Neural progenitor cell (in vitro differentiated cells): Measurements from ENCODE around the gene STK32A. TPM values are rescaled to one million over a fixed set of nuclear protein-coding genes. Genes with fewer than 3 reads are reported as not detected.

Source experiments
- DNase-seq: peaks from one replicate; pipeline ENCODE4 v3.0.0-alpha.2; 2016; ENCODE audit warnings: low spot score
- H2AFZ ChIP-seq: fragments of 200-600 bp; sonication (generic); replicated peaks from 2 replicates; pipeline ENCODE4 v1.6.1; 2016; ENCODE audit warnings: antibody characterized with exemption
- H3F3A ChIP-seq: fragments of 200-600 bp; sonication (generic); 2 replicates; pipeline ENCODE4 v1.6.1; 2016; ENCODE audit warnings: antibody characterized with exemption, low read depth
- H3K27ac ChIP-seq: fragments of 200-600 bp; sonication (generic); 2 replicates; pipeline ENCODE4 v1.5.1; 2016; ENCODE audit warnings: mild to moderate bottlenecking
- H3K27me3 ChIP-seq: fragments of 200-600 bp; sonication (generic); 2 replicates; pipeline ENCODE4 v1.6.1; 2016; ENCODE audit warnings: mild to moderate bottlenecking, moderate library complexity
- H3K36me3 ChIP-seq: fragments of 200-600 bp; sonication (generic); 2 replicates; pipeline ENCODE4 v1.5.1; 2016
- H3K4me1 ChIP-seq: fragments of 200-600 bp; sonication (generic); 2 replicates; pipeline ENCODE4 v1.6.1; 2016; ENCODE audit warnings: mixed run types
- H3K4me2 ChIP-seq: fragments of 200-600 bp; sonication (generic); 2 replicates; pipeline ENCODE4 v1.6.1; 2016
- H3K4me3 ChIP-seq: fragments of 200-600 bp; sonication (generic); 2 replicates; pipeline ENCODE4 v1.5.1; 2016
- H3K79me2 ChIP-seq: fragments of 200-600 bp; sonication (generic); 2 replicates; pipeline ENCODE4 v1.6.1; 2016; ENCODE audit warnings: low read depth
- H3K9ac ChIP-seq: fragments of 200-600 bp; sonication (generic); 2 replicates; pipeline ENCODE4 v1.6.1; 2016
- H3K9me3 ChIP-seq: fragments of 200-600 bp; sonication (generic); 2 replicates; pipeline ENCODE4 v1.5.1; 2016; ENCODE audit warnings: low read depth
- H4K20me1 ChIP-seq: fragments of 200-600 bp; sonication (generic); 2 replicates; pipeline ENCODE4 v1.6.1; 2016; ENCODE audit warnings: low read depth
- H3K27ac Mint-ChIP-seq: 3 replicates; pipeline ENCODE4 v1.8.0; 2021; ENCODE audit warnings: mixed read lengths
- H3K27me3 Mint-ChIP-seq: 2 replicates; pipeline ENCODE4 v1.8.0; 2022; ENCODE audit warnings: low read depth, mild to moderate bottlenecking, inconsistent platforms, moderate library complexity, mixed read lengths; ENCODE audit not compliant: insufficient read depth
- H3K36me3 Mint-ChIP-seq: 3 replicates; pipeline ENCODE4 v1.8.0; 2021; ENCODE audit warnings: mixed read lengths
- H3K4me1 Mint-ChIP-seq: 3 replicates; pipeline ENCODE4 v1.8.0; 2021; ENCODE audit warnings: mixed read lengths
- H3K4me3 Mint-ChIP-seq: 3 replicates; pipeline ENCODE4 v1.8.0; 2021; ENCODE audit warnings: mild to moderate bottlenecking, moderate library complexity, mixed read lengths
- H3K9me3 Mint-ChIP-seq: 3 replicates; pipeline ENCODE4 v1.8.0; 2020; ENCODE audit warnings: mixed read lengths
- EZH2 ChIP-seq: fragments of 200-600 bp; sonication (generic); IDR thresholded peaks from 2 replicates; pipeline ENCODE4 v1.6.1; 2017; ENCODE audit warnings: antibody characterized with exemption, mild to moderate bottlenecking, moderate library complexity
- EZH2phosphoT487 ChIP-seq: fragments of 200-600 bp; sonication (generic); IDR thresholded peaks from 2 replicates; pipeline ENCODE4 v1.6.1; 2017; ENCODE audit warnings: antibody characterized with exemption
- total RNA-seq: library from RNA; depleted of rRNA; stranded (reverse); fragments of >200 nt; gene quantifications from 2 replicates; pipeline ENCODE4 v1.2.3, GENCODE V29; 2015; ENCODE audit warnings: low replicate concordance
- TF ChIP-seq, protein P1 (sequence below): fragments of 200-600 bp; sonication (generic); IDR thresholded peaks from 2 replicates; pipeline ENCODE4 v1.5.1; 2017; ENCODE audit warnings: antibody characterized with exemption, mild to moderate bottlenecking

STK32A gene
- total RNA-seq, 1 donor from 2014 or later = 16.7 TPM

DNA sequence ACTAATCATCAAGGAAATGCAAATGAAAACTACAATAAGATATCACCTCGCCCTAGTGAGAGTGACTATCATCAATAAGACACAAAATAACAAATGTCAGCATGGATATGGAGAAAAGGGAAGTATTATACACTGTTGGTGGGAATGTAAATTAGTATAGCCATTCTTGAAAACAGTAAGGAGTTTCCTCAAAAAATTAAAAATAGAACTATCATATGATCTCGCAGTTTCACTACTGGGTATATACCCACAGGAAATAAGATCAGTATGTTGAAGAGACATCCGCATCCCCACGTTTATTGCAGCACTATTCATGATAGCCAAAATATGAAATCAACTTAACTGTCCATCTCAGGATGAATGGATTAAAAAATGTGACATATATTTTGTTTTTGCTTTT, 31.6 kb upstream of the STK32A start:
- Mint-ChIP-seq H3K27ac (no peak overlapping the region), H3K4me3 (no peak overlapping the region), H3K36me3 (no peaks in the 10 kb centered on the region), H3K9me3 (no peaks in the 10 kb centered on the region), H3K4me1 (peaks cover 2% of the 10 kb centered on the region), H3K27me3 (peaks cover 2% of the 10 kb centered on the region)
- Histone ChIP-seq H4K20me1 (no peaks in the 10 kb centered on the region), H3K9ac (no peak overlapping the region), H3K4me2 (no peak overlapping the region), H3K4me3 (no peak overlapping the region), H3K79me2 (no peaks in the 10 kb centered on the region), H3K4me1 (peaks cover 5% of the 10 kb centered on the region), H3K27me3 (no peaks in the 10 kb centered on the region), H3K36me3 (no peaks in the 10 kb centered on the region), H3K27ac (no peak overlapping the region), H3K9me3 (no peaks in the 10 kb centered on the region), H3F3A (no peaks in the 10 kb centered on the region), H2AFZ (no peak overlapping the region)
- TF ChIP-seq, protein P1, sequence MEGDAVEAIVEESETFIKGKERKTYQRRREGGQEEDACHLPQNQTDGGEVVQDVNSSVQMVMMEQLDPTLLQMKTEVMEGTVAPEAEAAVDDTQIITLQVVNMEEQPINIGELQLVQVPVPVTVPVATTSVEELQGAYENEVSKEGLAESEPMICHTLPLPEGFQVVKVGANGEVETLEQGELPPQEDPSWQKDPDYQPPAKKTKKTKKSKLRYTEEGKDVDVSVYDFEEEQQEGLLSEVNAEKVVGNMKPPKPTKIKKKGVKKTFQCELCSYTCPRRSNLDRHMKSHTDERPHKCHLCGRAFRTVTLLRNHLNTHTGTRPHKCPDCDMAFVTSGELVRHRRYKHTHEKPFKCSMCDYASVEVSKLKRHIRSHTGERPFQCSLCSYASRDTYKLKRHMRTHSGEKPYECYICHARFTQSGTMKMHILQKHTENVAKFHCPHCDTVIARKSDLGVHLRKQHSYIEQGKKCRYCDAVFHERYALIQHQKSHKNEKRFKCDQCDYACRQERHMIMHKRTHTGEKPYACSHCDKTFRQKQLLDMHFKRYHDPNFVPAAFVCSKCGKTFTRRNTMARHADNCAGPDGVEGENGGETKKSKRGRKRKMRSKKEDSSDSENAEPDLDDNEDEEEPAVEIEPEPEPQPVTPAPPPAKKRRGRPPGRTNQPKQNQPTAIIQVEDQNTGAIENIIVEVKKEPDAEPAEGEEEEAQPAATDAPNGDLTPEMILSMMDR = no peak
- TF ChIP-seq EZH2phosphoT487 (no peak), EZH2 (no peak)
- no peak for DNase-seq

DNA sequence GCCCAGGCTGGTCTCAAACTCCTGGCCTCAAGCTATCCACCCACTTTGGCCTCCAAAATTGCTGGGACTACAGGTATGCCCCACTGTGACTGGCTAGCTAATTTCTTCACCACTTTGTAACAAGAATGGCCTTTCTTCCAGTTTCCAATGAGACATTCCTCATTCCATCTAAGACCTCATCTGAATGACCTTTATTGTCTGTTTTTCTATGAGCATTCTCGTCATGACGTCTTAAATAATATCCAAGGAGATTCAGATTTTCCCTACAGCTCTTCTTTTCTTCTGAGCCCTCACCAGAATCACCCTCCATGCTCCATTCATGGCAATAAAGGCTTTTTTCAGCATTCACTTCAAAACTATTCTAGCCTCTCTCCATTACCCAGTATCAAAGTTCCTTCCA, 30.2 kb upstream of the STK32A start:
- no peaks in the 10 kb centered on the region for H3F3A ChIP-seq
- TF ChIP-seq EZH2phosphoT487 (no peak), EZH2 (no peak)
- TF ChIP-seq, protein P1 = no peak
- H2AFZ ChIP-seq = no peak overlapping the region
- no peak overlapping the region for H3K27ac Mint-ChIP-seq
- no peaks in the 10 kb centered on the region for H3K27me3 ChIP-seq
- no peak for DNase-seq
- H3K4me3 Mint-ChIP-seq = no peak overlapping the region
- peaks cover 2% of the 10 kb centered on the region for H3K4me1 Mint-ChIP-seq
- no peak overlapping the region for H3K9ac ChIP-seq
- no peaks in the 10 kb centered on the region for H4K20me1 ChIP-seq
- no peak overlapping the region for H3K4me2 ChIP-seq
- no peaks in the 10 kb centered on the region for H3K9me3 Mint-ChIP-seq
- H3K36me3 Mint-ChIP-seq = no peaks in the 10 kb centered on the region
- no peaks in the 10 kb centered on the region for H3K79me2 ChIP-seq
- H3K4me3 ChIP-seq = no peak overlapping the region
- H3K9me3 ChIP-seq = no peaks in the 10 kb centered on the region
- peaks cover 5% of the 10 kb centered on the region for H3K4me1 ChIP-seq
- no peaks in the 10 kb centered on the region for H3K27me3 Mint-ChIP-seq
- no peaks in the 10 kb centered on the region for H3K36me3 ChIP-seq
- no peak overlapping the region for H3K27ac ChIP-seq

DNA sequence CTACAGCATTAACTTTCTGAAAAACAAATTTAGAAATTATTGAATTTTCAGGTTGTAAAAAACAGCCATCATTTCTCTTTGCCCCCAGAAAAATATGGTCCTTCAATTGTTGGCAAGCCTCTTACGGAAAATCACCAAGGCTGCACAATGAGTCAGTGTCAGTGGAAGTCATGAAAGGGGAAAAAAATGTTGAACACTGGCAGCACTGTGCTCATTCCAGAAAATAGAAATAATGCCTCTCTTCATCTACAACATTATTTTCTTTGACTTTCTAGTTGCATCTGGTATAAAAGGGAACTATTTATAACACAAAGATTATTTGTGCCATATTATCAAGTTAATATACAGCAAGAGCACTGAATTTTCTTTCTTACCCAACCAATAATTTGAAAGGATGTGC, 26.7 kb upstream of the STK32A start:
- Histone ChIP-seq H3K36me3 (no peaks in the 10 kb centered on the region), H3K4me1 (no peaks in the 10 kb centered on the region), H3K4me2 (no peak overlapping the region), H3F3A (no peaks in the 10 kb centered on the region), H3K27ac (no peak overlapping the region), H3K79me2 (no peaks in the 10 kb centered on the region), H3K4me3 (no peak overlapping the region), H3K9ac (no peak overlapping the region), H3K27me3 (no peaks in the 10 kb centered on the region), H3K9me3 (no peaks in the 10 kb centered on the region), H4K20me1 (no peaks in the 10 kb centered on the region), H2AFZ (no peak overlapping the region)
- Mint-ChIP-seq H3K27me3 (no peaks in the 10 kb centered on the region), H3K36me3 (no peaks in the 10 kb centered on the region), H3K27ac (no peak overlapping the region), H3K4me3 (no peak overlapping the region), H3K4me1 (peaks cover 2% of the 10 kb centered on the region), H3K9me3 (no peaks in the 10 kb centered on the region)
- no peak for DNase-seq
- TF ChIP-seq, protein P1 = no peak
- no peak for TF ChIP-seq EZH2
- no peak for TF ChIP-seq EZH2phosphoT487
